Sigmoid colon (tissue), 7 donors: ENCODE data around the gene RASSF8. TPM values are rescaled to one million over a fixed set of nuclear protein-coding genes. Genes with fewer than 3 reads are reported as not detected.

ENCODE experiments used
- DNase-seq: peaks from one replicate; pipeline ENCODE4 v3.0.0-alpha.2; 2019
- H3K27ac ChIP-seq, 4 donors: fragments of 200-600 bp; sonication (generic); one replicate each; pipeline ENCODE4 v1.5.1; 2016 to 2019; ENCODE audit warnings: mild to moderate bottlenecking in 1 of 4
- H3K27me3 ChIP-seq, 3 donors: fragments of 200-600 bp; sonication (generic); one replicate each; pipeline ENCODE4 v1.5.1; 2019; ENCODE audit warnings: mild to moderate bottlenecking in 1 of 3
- H3K36me3 ChIP-seq, 4 donors: fragments of 200-600 bp; sonication (generic); one replicate each; pipeline ENCODE4 v1.5.1; 2016 to 2019
- H3K4me1 ChIP-seq, 4 donors: fragments of 200-600 bp; sonication (generic); one replicate each; pipeline ENCODE4 v1.5.1; 2017 to 2019
- H3K4me3 ChIP-seq, 4 donors: fragments of 200-600 bp; sonication (generic); one replicate each; pipeline ENCODE4 v1.5.1; 2017 to 2019; ENCODE audit warnings: mild to moderate bottlenecking in 2 of 4, moderate library complexity in 1 of 4
- H3K9me3 ChIP-seq, 4 donors: fragments of 200-600 bp in 3 of 4; sonication (generic) in 3 of 4; one replicate each; pipeline versions ENCODE4 v1.5.1 to v1.6.1; 2013 to 2019
- CTCF ChIP-seq, 4 experiments: fragments of 450-650 bp in 3 of 4; fragments of 200-600 bp in 1 of 4; IDR thresholded peaks; one replicate each; pipeline ENCODE4 v1.5.1; 2016 to 2019; ENCODE audit warnings: antibody characterized with exemption in 4 of 4, mild to moderate bottlenecking in 3 of 4, moderate library complexity in 2 of 4
- EP300 ChIP-seq, 4 donors: sonication (generic); formaldehyde crosslinking; IDR thresholded peaks; one replicate each; pipeline ENCODE4 v1.6.1; 2017; ENCODE audit warnings: antibody characterized with exemption in 4 of 4
- POLR2A ChIP-seq, 2 donors: fragments of 450-650 bp; IDR thresholded peaks; one replicate each; pipeline ENCODE4 v1.6.1; 2016; ENCODE audit warnings: antibody characterized with exemption in 2 of 2, mild to moderate bottlenecking in 2 of 2, moderate library complexity in 2 of 2
- POLR2AphosphoS5 ChIP-seq, 4 donors: sonication (generic); formaldehyde crosslinking; IDR thresholded peaks; one replicate each; pipeline ENCODE4 v1.6.1; 2017; ENCODE audit warnings: antibody characterized with exemption in 4 of 4
- WGBS, 2 donors: extraction: QIAGEN DNeasy Blood & Tissue Kit; methylation state at CpG; one replicate each; pipeline ENCODE4 v1.1.7; 2013; 5-methylcytosine and 5-hydroxymethylcytosine counted together
- intact Hi-C: fragments of 100-400 bp; cut with DNase I; formaldehyde crosslinking; loops from one replicate; pipeline ENCODE4 v1.15.1; 2023
- polyA plus RNA-seq, 3 donors: library from polyadenylated mRNA; stranded (reverse); fragments of 200-250 nt; gene quantifications; one replicate each; pipeline ENCODE4 v1.2.3, GENCODE V29; 2013
- total RNA-seq, 4 donors: library from RNA; depleted of rRNA; stranded (reverse); fragments of >200 nt; gene quantifications; one replicate each; pipeline ENCODE4 v1.1.0, GENCODE V29; 2016
- donor health status: healthy with polysubstance abuse.
- donor health status: Bipolar disorder and iron deficiency.
- donor health status: healthy.

Gene RASSF8
- total and polyA plus RNA-seq, 7 donors = 0.92 to 109 (median 74.0) TPM

DNA sequence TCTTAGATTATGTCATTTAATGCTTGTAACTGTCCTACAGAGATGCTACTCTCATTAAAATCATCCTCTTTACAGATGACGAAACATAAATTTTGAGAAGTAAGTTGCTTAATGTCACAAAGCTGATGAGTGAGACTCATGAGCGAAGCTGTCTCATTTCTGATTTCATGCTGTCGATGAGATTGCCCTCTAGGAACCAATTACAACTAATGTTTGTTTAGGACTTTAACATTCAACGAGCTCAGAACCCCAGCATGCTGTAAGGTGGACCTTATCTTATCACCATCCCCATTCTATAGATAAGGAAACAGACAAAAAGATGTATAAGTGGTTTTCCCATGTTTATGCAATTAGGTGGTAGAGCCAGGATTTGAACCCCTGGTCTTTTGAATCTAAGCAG is 143.3 kb downstream of the RASSF8 start:
- intact Hi-C loops = no loop called here
- Histone ChIP-seq H3K4me3 (no peak overlapping the region), H3K36me3 (no peaks in the 10 kb centered on the region), H3K9me3 (no peaks in the 10 kb centered on the region), H3K4me1 (peaks cover 0 to 3% (median 0%) of the 10 kb centered on the region in 4 donors), H3K27me3 (no peaks in the 10 kb centered on the region), H3K27ac (no peak overlapping the region)
- WGBS, 2 donors = 16 to 61% methylated on average over 4 of the region's 4 CpGs
- no peak for DNase-seq
- TF ChIP-seq CTCF (IDR thresholded peaks at IDR 0.05) (no peak), EP300 (IDR thresholded peaks at IDR 0.05) (no peak), POLR2A (IDR thresholded peaks at IDR 0.05) (no peak)

- intact Hi-C loops = no loop called here
- WGBS, 2 donors = 82 to 83% methylated on average over 5 of the region's 5 CpGs
These were observed 144.5 kb downstream of the RASSF8 start for GRCh38 chr12:26102953-26103352.

DNA sequence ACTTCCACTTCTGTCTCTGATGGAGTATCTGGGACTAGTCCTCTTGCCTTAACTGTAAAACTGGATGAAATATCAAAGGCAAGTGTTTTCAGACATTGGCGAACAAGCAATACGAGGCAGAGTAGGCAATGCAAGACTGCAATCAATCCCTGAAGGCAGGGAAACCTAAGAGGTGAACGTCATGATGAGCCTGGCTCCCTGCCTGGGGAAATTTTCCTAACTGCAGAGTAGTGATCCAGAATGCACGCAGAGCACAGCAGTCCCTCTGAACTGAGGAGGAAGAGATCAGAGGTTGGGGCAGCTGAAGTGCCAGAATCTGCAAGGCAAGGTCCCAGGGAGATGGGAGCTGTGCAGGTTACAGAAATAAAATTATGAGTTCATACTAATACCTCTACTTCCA is 147.9 kb downstream of the RASSF8 start:
- Histone ChIP-seq H3K4me1 (no peaks in the 10 kb centered on the region), H3K4me3 (no peak overlapping the region), H3K36me3 (no peaks in the 10 kb centered on the region), H3K27me3 (no peaks in the 10 kb centered on the region), H3K27ac (no peak overlapping the region), H3K9me3 (no peaks in the 10 kb centered on the region)
- no peak for DNase-seq
- 70 to 77% methylated on average over 4 of the region's 4 CpGs for WGBS, 2 donors
- TF ChIP-seq CTCF (IDR thresholded peaks at IDR 0.05) (no peak), POLR2AphosphoS5 (IDR thresholded peaks at IDR 0.05) (no peak), EP300 (IDR thresholded peaks at IDR 0.05) (no peak), POLR2A (IDR thresholded peaks at IDR 0.05) (no peak)
- intact Hi-C loops = no loop called here

More at GRCh38 chr12:26102953-26103352, 144.5 kb downstream of the RASSF8 start:
- no peaks in the 10 kb centered on the region for H3K36me3 ChIP-seq
- TF ChIP-seq EP300 (IDR thresholded peaks at IDR 0.05) (no peak), POLR2A (IDR thresholded peaks at IDR 0.05) (no peak), CTCF (IDR thresholded peaks at IDR 0.05) (no peak), POLR2AphosphoS5 (IDR thresholded peaks at IDR 0.05) (no peak)
- H3K4me3 ChIP-seq = no peak overlapping the region
- DNase-seq = no peak
- no peak overlapping the region for H3K27ac ChIP-seq
- H3K4me1 ChIP-seq = no peaks in the 10 kb centered on the region
- no peaks in the 10 kb centered on the region for H3K27me3 ChIP-seq
- H3K9me3 ChIP-seq = no peaks in the 10 kb centered on the region

DNA sequence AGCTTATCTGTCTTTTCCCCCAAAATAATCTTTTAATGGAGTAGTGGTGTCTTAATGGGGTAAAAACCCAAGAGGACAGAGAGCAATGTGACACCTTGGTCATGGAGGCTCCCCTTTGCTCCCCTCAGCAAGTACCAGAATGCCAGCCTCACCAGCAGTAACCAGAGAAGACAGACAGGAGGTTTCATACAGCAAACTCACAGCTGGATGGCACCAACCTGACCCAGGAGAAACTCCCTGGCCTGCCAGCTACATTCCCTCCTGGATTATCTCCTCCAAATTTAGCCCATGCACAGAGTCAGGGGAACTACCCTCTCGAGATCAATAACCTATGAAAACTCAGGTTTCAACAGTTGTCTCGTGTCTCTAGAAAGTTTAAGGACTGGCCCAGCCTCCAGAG is 150.4 kb downstream of the RASSF8 start:
- no peak for DNase-seq
- intact Hi-C loops = no loop called here
- Histone ChIP-seq H3K4me1 (peaks cover 0 to 13% (median 10%) of the 10 kb centered on the region in 4 donors), H3K27ac (peak overlapping the region in 3 of 4 donors; percentile 23 to 67 (median 30)), H3K36me3 (no peaks in the 10 kb centered on the region), H3K4me3 (no peak overlapping the region), H3K9me3 (no peaks in the 10 kb centered on the region), H3K27me3 (no peaks in the 10 kb centered on the region)
- 80 to 89% methylated on average over 2 of the region's 2 CpGs for WGBS, 2 donors
- TF ChIP-seq POLR2AphosphoS5 (IDR thresholded peaks at IDR 0.05) (no peak), POLR2A (IDR thresholded peaks at IDR 0.05) (no peak), EP300 (IDR thresholded peaks at IDR 0.05) (no peak), CTCF (IDR thresholded peaks at IDR 0.05) (no peak)

DNA sequence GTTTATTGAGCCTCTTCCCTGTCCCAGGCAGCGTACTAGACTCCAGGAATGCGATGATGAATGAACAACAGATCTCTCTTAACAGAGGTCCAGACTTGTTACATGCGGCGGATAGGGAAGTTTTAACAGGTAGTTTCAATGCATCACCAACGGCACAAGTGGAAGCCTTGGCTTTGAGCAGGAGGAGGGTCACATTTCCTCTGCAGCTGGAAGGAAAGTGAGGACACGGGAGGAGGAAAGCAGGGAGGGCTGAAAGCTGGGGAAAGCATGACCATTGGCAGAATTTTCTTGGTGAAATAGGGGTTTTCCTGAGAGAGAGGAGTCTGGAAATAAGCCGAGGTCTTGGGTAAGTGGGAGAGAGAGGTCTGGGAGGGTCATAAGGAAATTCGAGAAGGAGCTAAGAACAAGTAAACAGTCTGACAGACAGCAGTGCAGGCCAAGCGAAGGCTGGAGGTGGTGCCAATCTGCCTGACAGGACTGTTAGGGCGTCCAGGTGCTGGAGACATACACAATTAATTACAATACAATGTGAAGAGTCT is 150.9 kb downstream of the RASSF8 start:
- Histone ChIP-seq H3K4me3 (no peak overlapping the region), H3K27me3 (no peaks in the 10 kb centered on the region), H3K36me3 (no peaks in the 10 kb centered on the region), H3K27ac (peak overlapping the region; percentile 23 to 67 (median 46)), H3K4me1 (peaks cover 0 to 15% (median 10%) of the 10 kb centered on the region in 4 donors), H3K9me3 (no peaks in the 10 kb centered on the region)
- DNase-seq = peak; percentile 79
- no peak for TF ChIP-seq CTCF (IDR thresholded peaks at IDR 0.05)
- peak in 1 of 4 donors; percentile 39 for TF ChIP-seq POLR2AphosphoS5 (IDR thresholded peaks at IDR 0.05)
- intact Hi-C loops = no loop called here
- 54 to 74% methylated on average over 10 of the region's 10 CpGs for WGBS, 2 donors
